ENCODE measurements around the gene TFAP2E.

DNA sequence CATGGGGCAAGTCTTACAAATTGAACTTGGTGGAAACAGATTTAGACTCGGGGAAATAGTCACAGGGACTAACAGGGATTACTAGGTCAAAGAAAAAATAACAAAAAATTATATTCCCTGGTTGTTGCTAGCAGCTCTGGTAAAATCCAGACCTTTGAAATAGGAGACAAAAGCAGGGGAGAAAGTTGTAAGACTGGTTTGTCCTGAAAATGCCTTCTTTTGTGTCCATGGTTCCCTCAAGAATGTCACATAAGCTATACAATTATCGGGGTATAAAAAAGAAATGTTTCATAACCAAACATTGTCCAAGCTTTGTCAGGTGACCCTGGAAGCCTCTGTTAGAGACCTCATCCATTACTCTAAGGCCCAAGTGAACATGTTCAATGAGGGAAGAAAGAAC, 49.0 kb upstream of the TFAP2E start:
- TF ChIP-seq POLR2A (IDR thresholded peaks at IDR 0.05), result no peak
- TF ChIP-seq, protein P1, sequence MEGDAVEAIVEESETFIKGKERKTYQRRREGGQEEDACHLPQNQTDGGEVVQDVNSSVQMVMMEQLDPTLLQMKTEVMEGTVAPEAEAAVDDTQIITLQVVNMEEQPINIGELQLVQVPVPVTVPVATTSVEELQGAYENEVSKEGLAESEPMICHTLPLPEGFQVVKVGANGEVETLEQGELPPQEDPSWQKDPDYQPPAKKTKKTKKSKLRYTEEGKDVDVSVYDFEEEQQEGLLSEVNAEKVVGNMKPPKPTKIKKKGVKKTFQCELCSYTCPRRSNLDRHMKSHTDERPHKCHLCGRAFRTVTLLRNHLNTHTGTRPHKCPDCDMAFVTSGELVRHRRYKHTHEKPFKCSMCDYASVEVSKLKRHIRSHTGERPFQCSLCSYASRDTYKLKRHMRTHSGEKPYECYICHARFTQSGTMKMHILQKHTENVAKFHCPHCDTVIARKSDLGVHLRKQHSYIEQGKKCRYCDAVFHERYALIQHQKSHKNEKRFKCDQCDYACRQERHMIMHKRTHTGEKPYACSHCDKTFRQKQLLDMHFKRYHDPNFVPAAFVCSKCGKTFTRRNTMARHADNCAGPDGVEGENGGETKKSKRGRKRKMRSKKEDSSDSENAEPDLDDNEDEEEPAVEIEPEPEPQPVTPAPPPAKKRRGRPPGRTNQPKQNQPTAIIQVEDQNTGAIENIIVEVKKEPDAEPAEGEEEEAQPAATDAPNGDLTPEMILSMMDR (IDR thresholded peaks at IDR 0.05), result no peak

Measured in right lobe of liver (tissue), 4 donors.